NCI-H2196 treated with DMSO at 0.1 percent for 48 hours (cell line): ENCODE data around the gene LINC01488.

ENCODE experiments used
- DNase-seq: peaks from one replicate; lab custom pipeline; 2025; ENCODE audit not compliant: unreplicated experiment; lab: John Stamatoyannopoulos, UW

The LINC01488 gene

DNA sequence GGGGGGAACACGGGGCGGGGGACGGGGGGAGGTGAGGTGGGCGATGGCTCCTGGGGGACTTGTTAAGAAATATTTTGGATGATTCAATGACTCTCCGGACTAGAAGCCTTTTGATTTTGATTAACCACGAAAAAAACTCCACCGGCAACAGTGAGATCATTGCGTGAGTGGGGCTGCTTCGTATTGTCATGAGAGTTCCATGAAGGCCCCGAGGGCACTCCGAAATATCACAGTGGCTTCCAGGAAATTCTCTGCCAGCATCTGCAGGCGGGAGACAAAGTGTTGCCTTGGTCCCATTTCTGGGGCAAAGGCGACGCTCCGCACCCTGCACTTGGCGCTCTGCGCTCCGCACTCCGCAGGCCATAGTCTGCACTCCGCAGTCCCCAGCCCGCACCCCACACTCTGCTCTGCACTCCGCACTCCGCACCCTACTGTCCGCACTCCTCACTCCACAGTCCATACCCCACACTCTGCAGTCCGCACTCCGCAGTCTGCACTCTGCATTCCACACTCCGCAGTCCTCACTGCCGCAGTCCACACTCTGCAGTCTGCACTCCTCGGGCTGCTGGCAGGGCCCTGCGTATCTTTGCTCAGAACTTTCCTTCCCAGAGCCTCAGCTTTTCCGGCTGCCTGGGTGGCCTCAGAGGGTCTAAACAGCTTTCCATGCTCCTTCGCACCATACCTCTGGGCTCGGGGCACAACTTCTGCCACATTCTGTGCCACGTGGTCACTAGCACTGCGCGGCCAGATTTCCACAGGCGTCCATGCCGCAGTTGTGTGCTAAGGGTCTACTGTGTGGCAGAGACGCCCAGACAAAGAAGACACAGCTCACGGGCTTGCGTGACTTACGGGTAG, 61.1 kb downstream of the LINC01488 start:
- no peak for DNase-seq
